HG03064 (cell line): Measurements from ENCODE around the gene ZHX3.

Experiments used
- ATAC-seq: cut with Tn5 transposase; IDR thresholded peaks from one replicate; pipeline ENCODE4 v1.9.1; 2021; ENCODE audit warnings: low read depth; ENCODE audit not compliant: unreplicated experiment

The ZHX3 gene

GRCh38 chr20:41353530-41353929 is 36.0 kb upstream of the ZHX3 start:
- ATAC-seq: no peak

- ATAC-seq: no peak
Measured at GRCh38 chr20:41352666-41353065, 35.1 kb upstream of the ZHX3 start.

- no peak for ATAC-seq
Measured at GRCh38 chr20:41352106-41352505, 34.6 kb upstream of the ZHX3 start.

DNA sequence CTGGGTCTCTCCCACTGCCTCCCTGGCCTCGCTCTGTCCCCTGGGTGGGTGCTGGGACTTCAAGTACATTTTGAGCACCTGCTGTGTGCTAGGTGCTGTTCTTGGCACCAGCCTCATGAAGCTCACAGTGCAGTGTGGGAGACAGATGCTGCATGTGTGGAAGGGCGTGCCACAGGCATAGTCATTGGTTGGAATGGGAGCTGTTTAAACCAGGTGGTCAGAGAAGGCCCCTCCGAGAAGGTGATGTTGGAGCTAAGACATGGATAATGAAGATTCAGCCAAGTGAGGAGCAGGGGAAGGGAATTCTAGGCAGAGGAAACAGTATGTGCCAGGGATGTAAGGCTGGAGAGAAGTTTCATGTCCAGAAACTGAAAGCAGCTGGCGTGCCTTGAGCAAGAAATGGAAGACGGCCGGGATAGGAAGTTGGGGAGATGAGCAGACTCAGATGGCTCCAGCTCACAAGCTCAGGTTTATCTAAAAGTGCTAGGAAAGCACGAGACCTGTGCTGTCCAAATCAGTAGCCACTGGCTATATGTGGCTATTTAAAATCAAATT is 33.0 kb upstream of the ZHX3 start:
- no peak for ATAC-seq

DNA sequence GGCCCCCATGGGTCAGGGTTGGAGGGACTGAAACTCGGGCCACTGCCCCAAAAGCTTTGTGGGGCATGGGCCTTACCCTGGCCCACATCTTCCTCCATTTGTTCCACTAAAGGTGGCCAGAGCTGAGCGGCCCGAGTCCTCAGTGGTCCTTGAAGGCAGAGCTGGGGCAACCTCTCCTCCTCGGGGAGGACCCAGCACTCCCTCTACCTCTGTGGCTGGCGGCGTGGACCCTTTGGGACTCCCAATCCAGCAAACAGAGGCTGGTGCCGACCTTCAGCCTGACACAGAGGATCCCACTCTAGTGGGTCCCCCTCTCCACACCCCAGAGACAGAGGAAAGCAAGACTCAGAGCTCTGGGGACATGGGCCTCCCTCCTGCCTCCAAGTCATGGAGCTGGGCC is 32.4 kb upstream of the ZHX3 start:
- no peak for ATAC-seq

DNA sequence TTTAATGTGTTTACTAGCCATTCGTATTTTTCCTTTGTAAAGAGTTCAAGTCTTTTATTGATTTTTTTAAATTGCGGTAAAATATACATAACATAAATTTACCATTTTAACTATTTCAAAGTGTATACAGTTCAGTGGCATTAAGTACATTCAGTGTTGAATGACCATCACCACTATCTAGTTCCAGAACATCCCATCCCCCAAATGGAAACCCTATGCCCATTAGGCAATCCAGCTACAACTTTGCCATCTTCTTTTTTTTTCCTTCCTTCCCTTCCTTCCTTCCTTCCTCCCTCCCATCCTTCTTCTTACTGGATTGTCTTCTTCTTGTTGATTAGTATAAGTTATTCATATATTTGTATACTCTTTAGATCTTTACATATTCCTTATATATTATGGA is 31.7 kb upstream of the ZHX3 start:
- ATAC-seq: no peak

DNA sequence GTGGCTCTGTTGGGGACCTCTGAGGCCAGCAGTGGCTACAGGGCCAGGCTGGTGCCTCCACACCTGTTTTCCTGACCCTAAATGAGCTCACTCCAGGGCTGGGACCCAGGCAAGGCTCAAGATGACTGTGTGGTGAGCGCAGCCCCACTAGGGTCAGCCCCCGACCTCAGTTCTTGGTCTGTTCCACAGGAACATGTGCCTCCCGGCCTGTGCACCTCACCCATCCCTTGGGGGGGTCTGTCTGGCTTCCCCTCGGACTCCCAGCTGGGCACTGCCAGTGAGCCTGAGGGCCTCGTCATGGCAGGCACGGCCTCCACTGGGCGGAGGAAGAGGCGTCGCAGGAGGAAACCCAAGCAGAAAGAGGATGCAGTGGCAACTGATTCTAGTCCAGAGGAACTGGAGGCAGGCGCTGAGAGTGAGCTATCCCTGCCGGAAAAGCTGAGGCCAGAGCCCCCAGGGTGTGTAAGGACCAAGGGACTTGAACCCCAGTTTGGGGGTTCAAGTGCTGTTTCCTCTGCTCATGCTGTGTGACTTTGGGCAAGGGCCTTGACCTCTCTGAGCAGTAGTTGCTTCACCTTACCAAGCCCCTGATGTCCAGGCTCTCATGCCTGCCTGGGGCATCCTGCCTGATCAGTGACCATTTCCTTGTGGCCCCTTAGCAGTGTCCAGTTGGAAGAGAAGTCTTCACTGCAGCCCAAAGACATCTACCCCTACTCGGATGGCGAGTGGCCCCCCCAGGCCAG is 31.1 kb upstream of the ZHX3 start:
- ATAC-seq: no peak

- no peak for ATAC-seq
Measured at GRCh38 chr20:41347523-41348429, 30.2 kb upstream of the ZHX3 start.

DNA sequence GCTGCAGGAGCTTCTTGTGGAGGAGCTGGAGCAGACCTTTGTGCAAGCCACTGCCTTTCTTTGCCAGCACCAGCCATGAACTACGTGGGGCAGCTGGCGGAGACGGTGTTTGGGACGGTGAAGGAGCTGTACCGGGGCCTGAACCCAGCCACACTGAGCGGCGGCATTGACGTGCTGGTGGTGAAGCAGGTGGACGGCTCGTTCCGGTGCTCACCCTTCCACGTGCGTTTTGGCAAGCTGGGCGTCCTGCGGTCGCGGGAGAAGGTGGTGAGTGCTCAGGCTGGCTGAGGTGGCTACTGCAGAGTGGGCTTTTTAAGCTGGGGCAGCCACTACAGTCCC is 28.2 kb upstream of the ZHX3 start:
- ATAC-seq: no peak

DNA sequence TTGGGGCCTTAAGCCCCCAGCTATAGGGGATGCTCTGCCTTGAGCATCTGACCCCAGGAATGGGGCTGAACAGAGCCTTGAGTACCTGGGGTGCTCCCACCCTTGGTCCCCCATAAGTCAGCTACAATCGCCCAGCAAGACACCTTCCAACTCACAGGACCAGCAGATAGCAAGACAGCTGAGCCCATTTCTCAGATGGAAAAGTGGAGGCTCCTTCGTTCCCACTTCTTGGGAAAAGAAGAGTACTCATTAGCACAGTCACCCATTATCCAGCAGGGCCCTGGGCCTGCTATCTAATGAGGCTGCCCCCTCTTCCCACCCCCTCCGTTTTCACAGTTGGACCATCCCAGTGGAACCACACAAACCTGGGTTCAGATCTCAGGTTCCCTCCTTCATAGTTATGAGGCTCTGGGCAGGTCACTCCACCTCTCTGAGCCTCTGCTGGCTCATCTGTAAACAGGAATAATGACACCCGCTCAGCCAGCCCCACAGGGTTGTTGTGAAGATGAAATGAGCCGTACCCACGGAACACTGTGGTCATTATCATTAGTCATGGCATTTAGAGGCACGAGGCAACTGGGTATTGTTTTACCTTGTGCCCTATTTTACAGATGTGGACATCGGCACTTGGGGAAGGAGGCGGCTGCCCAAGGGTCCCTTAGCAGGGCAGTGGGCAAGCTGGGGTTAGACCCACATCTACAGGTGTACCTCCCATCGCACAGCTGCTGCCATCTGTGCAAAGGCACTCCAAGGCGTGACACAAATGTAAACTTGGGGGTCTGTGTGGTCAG is 27.6 kb upstream of the ZHX3 start:
- ATAC-seq: no peak

- no peak for ATAC-seq
Measured at GRCh38 chr20:41344477-41344876, 26.9 kb upstream of the ZHX3 start.

DNA sequence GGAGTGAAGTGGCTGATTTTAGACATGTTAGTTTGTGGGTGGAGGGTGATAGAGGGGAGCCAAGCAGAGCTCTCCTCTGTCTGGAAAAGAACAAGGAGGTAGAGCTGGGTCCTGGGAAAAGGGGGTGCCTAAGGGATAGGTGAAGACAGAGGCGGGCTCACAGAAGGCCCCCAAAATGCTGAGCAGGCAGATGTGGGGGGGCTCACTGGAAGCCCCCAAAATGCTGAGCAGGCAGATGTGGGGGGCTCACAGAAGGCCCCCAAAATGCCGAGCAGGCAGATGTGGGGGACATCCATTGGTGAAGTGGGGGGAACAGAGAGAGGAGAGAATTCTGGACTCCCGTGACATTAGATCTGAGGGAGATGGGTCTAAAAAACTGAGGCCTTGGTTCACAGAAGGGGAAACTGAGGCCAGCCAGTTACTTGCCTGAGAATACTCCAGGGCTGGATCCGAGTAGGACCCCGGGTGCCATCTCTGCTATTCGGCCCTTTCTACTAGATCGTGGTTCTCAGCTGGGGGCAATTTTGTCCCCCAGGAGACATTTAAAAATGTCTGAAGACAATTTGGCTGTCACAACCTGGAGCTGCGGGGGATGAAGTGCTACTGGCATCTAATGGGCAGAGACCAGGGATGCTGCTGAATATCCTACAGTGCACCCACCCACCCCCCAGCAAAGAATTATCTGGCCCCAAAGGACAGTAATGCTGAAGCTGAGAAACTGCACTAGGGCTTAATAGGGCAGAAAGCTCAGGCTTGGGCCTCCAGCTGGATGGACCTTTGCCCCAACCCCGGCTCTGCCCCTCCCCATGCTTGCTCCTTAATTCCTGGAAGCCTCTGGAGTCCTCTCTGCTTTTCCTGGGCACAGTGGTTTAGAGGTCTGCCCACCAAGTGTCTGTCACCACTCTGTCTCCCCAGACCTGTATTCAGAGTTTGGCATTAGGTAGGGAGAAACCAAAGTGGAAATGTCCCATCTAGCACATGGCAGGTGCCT is 25.2 kb upstream of the ZHX3 start:
- ATAC-seq: no peak

DNA sequence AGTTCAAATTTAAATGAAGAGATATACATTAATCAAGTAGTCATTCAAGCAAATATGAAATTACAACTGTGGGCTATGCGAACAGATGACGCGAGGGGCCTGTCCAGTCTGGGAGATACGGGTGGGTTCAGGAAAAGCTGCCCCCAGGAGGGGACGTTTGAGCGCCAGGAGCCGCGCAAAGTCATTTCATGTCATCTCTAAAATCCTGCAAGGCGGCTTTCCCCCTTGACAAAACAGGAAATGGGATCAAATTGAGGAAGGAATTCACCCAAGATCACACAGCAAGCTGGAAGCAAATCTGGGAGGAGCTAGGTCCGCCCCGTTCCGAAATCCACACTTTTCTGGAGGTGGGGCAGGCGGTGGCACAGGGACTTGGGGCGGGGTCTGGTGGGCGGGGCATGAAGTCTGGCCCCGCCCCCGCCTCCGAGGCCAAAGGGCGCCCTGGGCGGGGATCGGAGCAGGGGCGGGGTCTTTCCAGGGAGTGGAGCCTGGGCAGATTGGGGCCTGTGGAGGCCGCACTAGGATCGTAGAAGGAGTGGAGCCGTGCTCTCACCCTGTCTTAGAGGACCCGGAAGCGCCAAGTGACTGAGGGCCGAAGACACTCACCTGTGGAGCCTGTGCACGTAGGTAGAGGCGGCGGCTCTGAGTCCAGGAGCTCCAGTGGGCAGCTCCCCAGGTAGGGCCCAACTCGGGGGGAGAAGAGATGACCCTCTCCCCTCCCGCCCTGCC is 23.0 kb upstream of the ZHX3 start, which contains the start of gene LPIN3:
Gene LPIN3, plus strand, starts transcription at position 495 of the 729 bp plus-strand sequence. CDS start 4,983 bp downstream, outside the sequence.
- no peak for ATAC-seq

- peak; percentile 67 for ATAC-seq
Measured at GRCh38 chr20:41339957-41340326, 22.4 kb upstream of the ZHX3 start.

GRCh38 chr20:41336711-41337492 is 19.4 kb upstream of the ZHX3 start:
- no peak for ATAC-seq

DNA sequence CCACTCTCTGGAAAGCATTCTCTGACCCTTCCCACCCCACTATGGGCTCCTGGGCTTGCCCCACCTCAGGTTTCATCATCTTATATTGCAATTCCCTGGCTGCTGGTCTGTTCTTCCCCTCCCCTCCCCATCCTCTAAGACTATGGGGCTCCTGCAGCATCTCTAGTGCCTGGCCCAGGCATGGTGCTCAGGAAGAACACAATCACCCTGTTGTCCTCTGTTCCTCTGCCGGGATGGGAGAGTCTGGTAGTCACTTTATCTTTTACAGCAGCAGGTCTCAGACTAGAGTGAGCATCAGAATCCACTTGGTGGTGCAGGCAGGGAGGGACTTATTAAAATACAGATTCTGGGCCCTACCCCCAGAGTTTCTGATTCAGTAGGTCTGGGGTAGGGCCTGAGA is 18.1 kb upstream of the ZHX3 start:
- no peak for ATAC-seq

DNA sequence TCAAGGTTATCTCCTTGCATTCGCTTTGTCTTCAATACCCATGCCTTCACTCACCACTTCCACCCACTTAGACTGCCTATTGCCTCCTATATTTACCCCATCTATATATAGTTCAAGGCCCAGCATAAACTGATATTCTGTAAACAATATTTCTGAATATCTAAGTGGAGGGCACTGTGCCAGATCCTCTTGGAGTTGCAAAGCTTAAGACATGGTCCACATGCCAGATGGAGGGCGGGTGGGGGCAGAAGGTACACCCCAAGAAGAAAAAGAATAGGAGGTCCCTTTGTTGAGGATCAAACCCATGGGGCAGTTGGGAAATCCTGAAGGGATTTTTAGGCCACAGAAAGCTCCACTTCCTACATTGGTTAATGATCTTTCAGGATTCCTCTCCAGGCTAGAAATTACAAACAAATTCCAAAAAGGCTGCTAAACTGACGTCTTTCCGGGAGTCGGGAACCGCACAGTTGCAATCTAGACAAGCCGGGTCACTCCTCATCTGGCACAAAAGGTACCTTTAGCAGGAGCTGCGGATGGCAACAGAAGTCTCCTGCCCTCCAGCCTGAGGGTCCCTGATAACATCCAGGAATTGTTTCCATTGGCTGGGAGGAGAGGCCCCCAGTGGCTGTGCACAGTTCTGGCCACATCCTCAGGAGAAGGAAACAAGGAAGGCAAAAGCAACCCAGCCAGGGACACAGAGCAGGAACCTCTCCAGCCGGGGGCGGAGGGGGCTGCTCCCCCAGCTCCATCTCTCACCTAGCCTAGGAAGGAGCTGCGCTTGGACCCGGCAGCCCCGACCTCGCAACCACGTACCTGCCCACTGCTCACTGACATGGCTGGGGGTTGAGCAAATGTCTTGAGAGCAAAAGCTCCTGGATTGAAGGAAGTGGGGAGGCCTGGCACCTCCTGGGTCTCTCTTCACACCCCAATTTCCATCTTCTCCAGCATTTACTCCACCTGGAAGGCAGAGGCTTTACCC is 17.2 kb upstream of the ZHX3 start:
- ATAC-seq: no peak
